ENCODE measurements around the gene NUDT6.
"Not testable (repeated sequence)": the region's sequence is repeated elsewhere in the genome, so short reads cannot be mapped to it uniquely, and the experiment has no call there.

NUDT6 gene

DNA sequence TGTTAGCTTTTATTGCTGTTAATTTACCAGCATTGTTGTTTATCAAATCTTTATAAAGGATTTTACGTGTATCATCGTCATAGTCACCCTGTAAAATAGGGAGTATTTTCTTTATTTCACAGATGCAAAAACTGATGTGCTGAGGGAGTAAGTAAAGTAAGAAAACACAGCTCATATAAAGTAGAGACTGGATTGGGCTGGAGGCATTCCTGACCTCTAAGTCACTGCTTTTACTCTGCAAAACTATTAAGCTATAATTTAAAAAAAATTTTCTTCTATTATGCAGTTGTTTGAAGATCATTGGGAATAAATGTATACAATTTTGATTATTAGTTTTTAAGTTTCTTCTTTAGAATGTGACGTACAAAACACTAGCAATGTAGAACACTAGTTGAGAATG, 45.9 kb downstream of the NUDT6 start:
- H3K27me3 ChIP-seq (ENCODE audit: control insufficient read depth in 1 of 2, insufficient read depth in 2 of 2, low read length in 2 of 2), result no peaks in the 10 kb centered on the region
- no peak overlapping the region for H3K27ac ChIP-seq (ENCODE audit: low read length)
- H3K9me3 ChIP-seq (ENCODE audit: control insufficient read depth in 2 of 2, low read length in 2 of 2), result no peaks in the 10 kb centered on the region
- H3K4me3 ChIP-seq (ENCODE audit: low read length in 2 of 2), result no peak overlapping the region
- H3K9ac ChIP-seq (ENCODE audit: low read length in 2 of 2), result no peak overlapping the region
- H3K4me1 ChIP-seq (ENCODE audit: control insufficient read depth, insufficient read depth, low read length), result no peaks in the 10 kb centered on the region
- peaks cover 3 to 6% of the 10 kb centered on the region in 2 donors for H3K36me3 ChIP-seq (ENCODE audit: control insufficient read depth in 2 of 2, insufficient read depth in 2 of 2, low read length in 2 of 2)

DNA sequence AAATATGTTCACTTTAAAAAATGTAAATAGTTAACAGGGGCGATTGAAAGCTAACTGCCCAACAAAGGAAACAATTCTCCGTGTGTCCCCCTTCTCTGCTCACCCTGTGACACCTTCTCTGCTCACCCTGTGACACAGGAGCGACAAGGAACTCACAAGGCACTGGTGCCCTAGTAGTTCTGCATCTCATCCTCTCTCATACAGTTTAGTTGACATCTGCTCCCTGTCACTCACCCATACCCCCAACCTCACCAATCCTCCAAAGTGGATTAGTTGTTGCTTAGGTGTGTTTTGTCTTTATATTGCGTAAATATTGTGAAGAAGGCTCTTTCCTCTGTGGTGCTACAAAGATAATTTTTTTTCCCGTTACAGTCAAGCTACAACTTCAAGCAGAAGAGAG, 46.4 kb downstream of the NUDT6 start:
- no peak overlapping the region for H3K27ac ChIP-seq (ENCODE audit: low read length)
- peaks cover 3 to 6% of the 10 kb centered on the region in 2 donors for H3K36me3 ChIP-seq (ENCODE audit: control insufficient read depth in 2 of 2, insufficient read depth in 2 of 2, low read length in 2 of 2)
- no peak overlapping the region for H3K4me3 ChIP-seq (ENCODE audit: low read length in 2 of 2)
- H3K9me3 ChIP-seq (ENCODE audit: control insufficient read depth in 2 of 2, low read length in 2 of 2), result no peaks in the 10 kb centered on the region
- no peaks in the 10 kb centered on the region for H3K27me3 ChIP-seq (ENCODE audit: control insufficient read depth in 1 of 2, insufficient read depth in 2 of 2, low read length in 2 of 2)
- no peaks in the 10 kb centered on the region for H3K4me1 ChIP-seq (ENCODE audit: control insufficient read depth, insufficient read depth, low read length)
- no peak overlapping the region for H3K9ac ChIP-seq (ENCODE audit: low read length in 2 of 2)

DNA sequence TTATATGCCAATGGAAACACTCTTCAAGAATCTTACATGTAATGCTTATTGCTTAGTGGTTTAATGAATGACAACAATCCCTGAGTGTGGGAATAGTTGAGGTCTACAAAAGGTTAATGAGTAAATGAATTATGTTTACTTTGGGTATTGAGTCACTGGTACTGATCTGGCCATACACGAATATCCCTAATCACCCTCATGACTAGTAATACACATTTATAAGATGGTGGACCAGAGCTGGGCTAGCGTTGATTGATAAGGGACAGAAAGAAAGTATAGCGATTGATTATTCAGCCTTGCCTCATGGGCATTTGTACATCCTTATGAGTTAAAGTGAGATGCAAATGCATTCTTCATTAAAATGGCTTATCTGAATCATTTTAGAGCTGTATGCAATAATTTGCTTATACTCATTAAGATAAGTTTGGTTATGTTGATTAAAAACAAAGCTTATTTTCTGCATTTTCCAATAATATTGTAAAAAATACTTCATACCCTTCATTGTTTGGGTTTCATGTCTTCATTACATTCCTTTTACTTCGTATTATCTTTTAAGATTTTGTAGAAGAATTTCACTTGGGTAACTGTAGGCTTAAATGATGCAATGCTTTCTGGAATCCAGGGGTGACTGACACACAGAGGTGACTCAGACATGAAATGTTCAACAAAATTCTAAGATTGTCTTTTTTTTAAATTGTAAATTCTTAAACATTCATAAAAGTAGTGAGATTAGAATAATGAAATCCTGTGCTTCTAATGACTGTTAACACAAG, 48.4 kb downstream of the NUDT6 start:
- H3K27ac ChIP-seq (ENCODE audit: low read length), result no peak overlapping the region

DNA sequence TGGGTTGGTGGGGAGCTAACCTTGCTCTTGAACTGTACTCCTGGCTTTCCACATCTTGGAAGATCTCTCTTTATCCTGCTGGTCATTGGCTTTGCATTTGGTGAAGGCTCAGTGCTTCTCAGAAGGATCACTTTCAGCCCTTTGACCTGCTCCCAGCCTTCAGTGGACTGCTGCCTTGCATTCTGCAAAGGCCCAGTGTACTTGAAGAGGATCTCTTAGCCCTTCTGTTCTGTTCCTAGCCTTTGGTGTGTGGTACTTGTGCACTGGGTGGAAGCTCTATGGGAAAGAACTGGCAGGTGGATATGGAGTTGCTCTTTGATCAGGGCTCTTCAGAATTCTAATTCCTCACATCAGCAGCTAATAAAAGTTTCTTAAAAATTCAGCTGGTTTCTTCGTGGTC, 49.3 kb downstream of the NUDT6 start:
- Histone ChIP-seq H3K9ac (ENCODE audit: low read length in 2 of 2) (no peak overlapping the region), H3K4me3 (ENCODE audit: low read length in 2 of 2) (no peak overlapping the region), H3K27ac (ENCODE audit: low read length) (no peak overlapping the region), H3K27me3 (ENCODE audit: control insufficient read depth in 1 of 2, insufficient read depth in 2 of 2, low read length in 2 of 2) (no peaks in the 10 kb centered on the region), H3K9me3 (ENCODE audit: control insufficient read depth in 2 of 2, low read length in 2 of 2) (no peaks in the 10 kb centered on the region), H3K36me3 (ENCODE audit: control insufficient read depth in 2 of 2, insufficient read depth in 2 of 2, low read length in 2 of 2) (peaks cover 3 to 6% of the 10 kb centered on the region in 2 donors), H3K4me1 (ENCODE audit: control insufficient read depth, insufficient read depth, low read length) (no peaks in the 10 kb centered on the region)

More for the DNA sequence above, 48.4 kb downstream of the NUDT6 start:
- H3K27me3 ChIP-seq (ENCODE audit: control insufficient read depth in 1 of 2, insufficient read depth in 2 of 2, low read length in 2 of 2), result no peaks in the 10 kb centered on the region
- H3K36me3 ChIP-seq (ENCODE audit: control insufficient read depth in 2 of 2, insufficient read depth in 2 of 2, low read length in 2 of 2), result peaks cover 3 to 6% of the 10 kb centered on the region in 2 donors
- no peaks in the 10 kb centered on the region for H3K4me1 ChIP-seq (ENCODE audit: control insufficient read depth, insufficient read depth, low read length)
- no peak overlapping the region for H3K4me3 ChIP-seq (ENCODE audit: low read length in 2 of 2)
- no peak overlapping the region for H3K9ac ChIP-seq (ENCODE audit: low read length in 2 of 2)
- H3K9me3 ChIP-seq (ENCODE audit: control insufficient read depth in 2 of 2, low read length in 2 of 2), result no peaks in the 10 kb centered on the region

DNA sequence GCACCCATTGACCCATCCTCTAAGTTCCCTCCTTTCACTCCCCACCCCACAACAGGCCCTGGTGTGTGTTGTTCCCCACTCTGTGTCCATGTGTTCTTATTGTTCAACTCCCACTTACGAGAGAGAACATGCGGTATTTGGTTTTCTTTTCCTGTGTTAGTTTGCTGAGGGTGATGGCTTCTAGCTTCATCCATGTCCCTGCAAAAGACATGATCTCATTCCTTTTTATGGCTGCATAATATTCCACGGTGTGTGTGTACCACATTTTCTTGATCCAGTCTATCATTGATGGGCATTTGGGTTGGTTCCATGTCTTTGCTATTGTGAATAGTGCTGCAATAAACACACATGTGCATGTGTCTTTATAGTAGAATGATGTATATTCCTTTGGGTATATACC, 54.2 kb downstream of the NUDT6 start:
- H3K4me3 ChIP-seq (ENCODE audit: low read length in 2 of 2); H3K27me3 ChIP-seq (ENCODE audit: control insufficient read depth in 1 of 2, insufficient read depth in 2 of 2, low read length in 2 of 2); H3K36me3 ChIP-seq (ENCODE audit: control insufficient read depth in 2 of 2, insufficient read depth in 2 of 2, low read length in 2 of 2); H3K9me3 ChIP-seq (ENCODE audit: control insufficient read depth in 2 of 2, low read length in 2 of 2); H3K27ac ChIP-seq (ENCODE audit: low read length); H3K4me1 ChIP-seq (ENCODE audit: control insufficient read depth, insufficient read depth, low read length); H3K9ac ChIP-seq (ENCODE audit: low read length in 2 of 2): not testable (repeated sequence)

DNA sequence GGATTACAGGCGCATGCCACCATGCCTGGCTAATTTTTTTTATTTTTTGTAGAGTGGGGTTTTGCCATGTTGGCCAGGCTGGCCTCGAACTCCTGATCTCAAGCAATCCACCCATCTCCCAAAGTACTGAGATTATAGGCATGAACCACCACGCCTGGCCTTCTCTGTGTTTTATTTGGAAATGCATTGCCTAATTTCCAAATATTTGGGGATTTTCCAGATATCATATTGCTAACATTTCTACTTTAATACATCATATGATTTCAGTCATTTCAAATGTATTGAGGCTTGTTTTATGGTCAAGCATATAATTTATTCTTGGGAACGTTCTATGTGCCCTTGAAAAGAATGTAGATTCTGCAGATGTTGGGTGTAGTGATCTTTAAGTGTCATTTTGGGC, 57.0 kb downstream of the NUDT6 start:
- Histone ChIP-seq H3K4me1 (ENCODE audit: control insufficient read depth, insufficient read depth, low read length) (no peaks in the 10 kb centered on the region), H3K27ac (ENCODE audit: low read length) (no peak overlapping the region), H3K9ac (ENCODE audit: low read length in 2 of 2) (no peak overlapping the region), H3K9me3 (ENCODE audit: control insufficient read depth in 2 of 2, low read length in 2 of 2) (no peaks in the 10 kb centered on the region), H3K27me3 (ENCODE audit: control insufficient read depth in 1 of 2, insufficient read depth in 2 of 2, low read length in 2 of 2) (no peaks in the 10 kb centered on the region), H3K36me3 (ENCODE audit: control insufficient read depth in 2 of 2, insufficient read depth in 2 of 2, low read length in 2 of 2) (no peaks in the 10 kb centered on the region), H3K4me3 (ENCODE audit: low read length in 2 of 2) (no peak overlapping the region)

DNA sequence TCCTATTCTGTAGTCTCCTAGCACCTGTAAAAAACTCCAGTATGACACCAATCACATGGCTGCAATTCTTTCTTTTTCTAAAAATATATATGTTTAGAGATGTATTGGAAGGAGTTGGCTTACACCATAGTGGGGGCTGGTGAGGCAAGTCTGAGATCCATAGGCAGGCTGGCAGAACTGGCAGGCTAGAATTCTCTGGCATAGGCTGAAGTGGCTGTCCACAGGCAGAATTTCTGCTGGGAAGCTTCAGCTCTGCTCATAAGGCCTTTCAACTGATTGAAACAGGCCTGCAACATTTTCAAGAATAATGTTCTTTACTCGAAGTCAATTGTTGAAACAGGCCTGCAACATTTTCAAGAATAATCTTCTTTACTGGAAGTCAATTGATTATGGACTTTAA, 58.8 kb downstream of the NUDT6 start:
- H3K4me1 ChIP-seq (ENCODE audit: control insufficient read depth, insufficient read depth, low read length), result no peaks in the 10 kb centered on the region
- H3K27me3 ChIP-seq (ENCODE audit: control insufficient read depth in 1 of 2, insufficient read depth in 2 of 2, low read length in 2 of 2), result no peaks in the 10 kb centered on the region
- no peaks in the 10 kb centered on the region for H3K36me3 ChIP-seq (ENCODE audit: control insufficient read depth in 2 of 2, insufficient read depth in 2 of 2, low read length in 2 of 2)
- H3K9me3 ChIP-seq (ENCODE audit: control insufficient read depth in 2 of 2, low read length in 2 of 2), result no peaks in the 10 kb centered on the region
- no peak overlapping the region for H3K9ac ChIP-seq (ENCODE audit: low read length in 2 of 2)
- H3K27ac ChIP-seq (ENCODE audit: low read length), result no peak overlapping the region
- no peak overlapping the region for H3K4me3 ChIP-seq (ENCODE audit: low read length in 2 of 2)

DNA sequence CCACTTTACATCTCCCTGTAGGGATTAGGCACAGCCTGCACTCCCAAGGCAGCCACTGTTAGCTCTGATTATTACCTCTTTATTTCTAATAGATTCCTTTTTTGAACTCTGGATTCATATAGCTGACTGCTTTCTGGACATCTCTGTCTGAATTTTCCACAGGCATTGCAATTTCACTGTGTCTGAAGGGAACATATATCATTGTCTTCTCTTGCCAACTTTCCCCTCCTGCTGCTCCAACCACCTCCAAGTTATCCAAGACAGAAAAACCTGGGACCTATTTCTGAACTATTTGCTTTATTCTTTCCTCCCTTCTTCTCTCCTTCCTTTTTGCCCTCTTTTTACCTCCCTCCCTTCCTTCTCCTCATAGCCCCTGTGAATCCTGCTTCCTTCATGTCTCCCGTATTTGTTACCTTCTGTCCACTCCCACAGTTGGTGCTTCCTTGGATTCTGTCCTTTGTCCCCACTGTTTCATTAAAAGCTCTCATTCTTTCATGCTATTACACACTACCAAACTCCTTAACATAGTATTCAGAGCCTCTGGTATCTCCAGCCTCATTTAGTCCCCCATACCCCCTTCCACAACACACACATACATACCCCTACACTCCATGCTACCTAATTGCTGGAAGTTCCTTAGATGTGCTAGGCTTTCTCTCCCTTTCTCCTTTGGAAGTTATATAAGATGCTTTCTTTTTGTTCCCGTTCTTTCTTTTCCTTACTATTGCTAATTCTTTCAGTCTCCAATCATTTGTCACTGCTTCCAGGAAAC, 61.0 kb downstream of the NUDT6 start:
- H3K4me1 ChIP-seq (ENCODE audit: control insufficient read depth, insufficient read depth, low read length), result no peaks in the 10 kb centered on the region
- H3K4me3 ChIP-seq (ENCODE audit: low read length in 2 of 2), result no peak overlapping the region

DNA sequence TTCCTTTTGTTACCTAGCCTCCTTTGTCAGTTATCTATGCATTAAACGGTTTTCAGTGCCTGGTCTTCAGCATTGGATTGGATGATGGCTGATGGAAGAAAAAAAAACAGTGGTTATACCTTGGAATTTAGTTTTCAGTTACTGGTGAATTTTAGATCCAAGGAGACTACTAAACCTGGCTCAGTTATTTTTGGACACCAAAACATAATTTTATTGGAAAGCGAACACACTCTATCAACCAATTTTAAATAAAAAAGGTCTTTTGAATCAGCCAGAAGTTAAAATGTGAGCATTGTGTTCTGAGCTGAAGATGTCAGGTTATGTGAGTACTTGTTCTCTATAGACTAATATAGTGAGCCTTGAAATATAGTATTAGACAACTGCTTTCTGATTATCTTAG, 63.7 kb downstream of the NUDT6 start:
- H3K9me3 ChIP-seq (ENCODE audit: control insufficient read depth in 2 of 2, low read length in 2 of 2), result no peaks in the 10 kb centered on the region
- no peak overlapping the region for H3K4me3 ChIP-seq (ENCODE audit: low read length in 2 of 2)
- no peaks in the 10 kb centered on the region for H3K27me3 ChIP-seq (ENCODE audit: control insufficient read depth in 1 of 2, insufficient read depth in 2 of 2, low read length in 2 of 2)
- H3K27ac ChIP-seq (ENCODE audit: low read length), result no peak overlapping the region
- H3K9ac ChIP-seq (ENCODE audit: low read length in 2 of 2), result no peak overlapping the region
- no peaks in the 10 kb centered on the region for H3K36me3 ChIP-seq (ENCODE audit: control insufficient read depth in 2 of 2, insufficient read depth in 2 of 2, low read length in 2 of 2)
- peaks cover 6% of the 10 kb centered on the region for H3K4me1 ChIP-seq (ENCODE audit: control insufficient read depth, insufficient read depth, low read length)

More for the DNA sequence above, 61.0 kb downstream of the NUDT6 start:
- Histone ChIP-seq H3K9ac (ENCODE audit: low read length in 2 of 2) (no peak overlapping the region), H3K36me3 (ENCODE audit: control insufficient read depth in 2 of 2, insufficient read depth in 2 of 2, low read length in 2 of 2) (no peaks in the 10 kb centered on the region), H3K9me3 (ENCODE audit: control insufficient read depth in 2 of 2, low read length in 2 of 2) (no peaks in the 10 kb centered on the region), H3K27ac (ENCODE audit: low read length) (no peak overlapping the region), H3K27me3 (ENCODE audit: control insufficient read depth in 1 of 2, insufficient read depth in 2 of 2, low read length in 2 of 2) (no peaks in the 10 kb centered on the region)

DNA sequence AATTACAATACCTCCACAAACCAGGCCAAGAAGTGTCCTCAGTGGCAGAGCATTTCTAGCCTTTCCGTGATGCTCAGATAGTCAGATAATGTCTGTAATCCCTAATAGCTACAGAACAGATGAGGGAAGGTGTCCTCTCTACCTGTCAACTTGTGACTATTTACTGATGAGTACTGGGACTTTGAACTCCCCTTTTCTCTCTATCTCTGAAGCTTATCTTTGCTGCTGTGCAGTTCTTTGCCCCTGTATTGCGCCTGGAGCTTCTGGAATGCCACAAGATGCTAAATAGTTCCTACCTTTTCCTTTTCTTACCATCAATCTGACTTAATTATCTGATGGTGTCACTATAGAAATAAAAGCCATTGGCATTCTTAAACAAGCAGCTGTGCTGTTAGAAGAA, 65.2 kb downstream of the NUDT6 start:
- Histone ChIP-seq H3K36me3 (ENCODE audit: control insufficient read depth in 2 of 2, insufficient read depth in 2 of 2, low read length in 2 of 2) (no peaks in the 10 kb centered on the region), H3K9ac (ENCODE audit: low read length in 2 of 2) (no peak overlapping the region), H3K9me3 (ENCODE audit: control insufficient read depth in 2 of 2, low read length in 2 of 2) (no peaks in the 10 kb centered on the region), H3K4me3 (ENCODE audit: low read length in 2 of 2) (no peak overlapping the region), H3K4me1 (ENCODE audit: control insufficient read depth, insufficient read depth, low read length) (peaks cover 6% of the 10 kb centered on the region), H3K27ac (ENCODE audit: low read length) (no peak overlapping the region), H3K27me3 (ENCODE audit: control insufficient read depth in 1 of 2, insufficient read depth in 2 of 2, low read length in 2 of 2) (no peaks in the 10 kb centered on the region)

DNA sequence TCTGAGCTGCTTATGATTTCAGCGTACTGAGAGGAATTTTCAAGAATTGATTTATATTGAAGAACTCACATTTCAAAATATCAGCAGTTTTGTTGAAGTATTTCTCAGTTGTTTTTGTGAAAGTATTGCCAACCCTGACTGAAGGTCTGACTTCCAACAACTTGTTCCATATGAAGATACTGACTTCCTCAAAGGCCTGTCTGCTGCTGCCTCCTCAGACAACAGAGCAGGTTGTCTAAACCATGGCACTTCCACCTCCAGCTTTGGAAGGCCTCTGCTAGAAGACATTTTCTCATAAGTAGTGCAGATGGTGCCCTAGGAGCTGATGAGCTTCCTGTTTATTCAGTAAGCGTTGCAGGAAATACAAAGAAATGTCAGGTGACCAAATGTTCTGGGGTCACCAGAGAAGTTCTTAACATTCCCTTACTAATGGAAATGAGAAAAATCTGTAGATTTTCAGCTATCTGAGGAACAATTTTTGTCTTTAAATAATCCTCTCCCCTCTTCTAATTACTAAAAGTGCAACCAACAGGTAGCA, 67.0 kb downstream of the NUDT6 start:
- H3K4me3 ChIP-seq (ENCODE audit: low read length in 2 of 2), result peak overlapping the region in 1 of 2 donors; percentile 27
- no peaks in the 10 kb centered on the region for H3K27me3 ChIP-seq (ENCODE audit: control insufficient read depth in 1 of 2, insufficient read depth in 2 of 2, low read length in 2 of 2)
- H3K4me1 ChIP-seq (ENCODE audit: control insufficient read depth, insufficient read depth, low read length), result peaks cover 6% of the 10 kb centered on the region
- peak overlapping the region in 1 of 2 donors; percentile 29 for H3K9ac ChIP-seq (ENCODE audit: low read length in 2 of 2)
- H3K9me3 ChIP-seq (ENCODE audit: control insufficient read depth in 2 of 2, low read length in 2 of 2), result no peaks in the 10 kb centered on the region
- no peaks in the 10 kb centered on the region for H3K36me3 ChIP-seq (ENCODE audit: control insufficient read depth in 2 of 2, insufficient read depth in 2 of 2, low read length in 2 of 2)
- no peak overlapping the region for H3K27ac ChIP-seq (ENCODE audit: low read length)
